GM21381 (cell line): ENCODE results near the gene PTPRM.

Experiments used
- ATAC-seq: cut with Tn5 transposase; IDR thresholded peaks from one replicate; pipeline ENCODE4 v1.9.1; 2021; ENCODE audit warnings: mild to moderate bottlenecking, moderate library complexity; ENCODE audit not compliant: unreplicated experiment

Gene PTPRM

DNA sequence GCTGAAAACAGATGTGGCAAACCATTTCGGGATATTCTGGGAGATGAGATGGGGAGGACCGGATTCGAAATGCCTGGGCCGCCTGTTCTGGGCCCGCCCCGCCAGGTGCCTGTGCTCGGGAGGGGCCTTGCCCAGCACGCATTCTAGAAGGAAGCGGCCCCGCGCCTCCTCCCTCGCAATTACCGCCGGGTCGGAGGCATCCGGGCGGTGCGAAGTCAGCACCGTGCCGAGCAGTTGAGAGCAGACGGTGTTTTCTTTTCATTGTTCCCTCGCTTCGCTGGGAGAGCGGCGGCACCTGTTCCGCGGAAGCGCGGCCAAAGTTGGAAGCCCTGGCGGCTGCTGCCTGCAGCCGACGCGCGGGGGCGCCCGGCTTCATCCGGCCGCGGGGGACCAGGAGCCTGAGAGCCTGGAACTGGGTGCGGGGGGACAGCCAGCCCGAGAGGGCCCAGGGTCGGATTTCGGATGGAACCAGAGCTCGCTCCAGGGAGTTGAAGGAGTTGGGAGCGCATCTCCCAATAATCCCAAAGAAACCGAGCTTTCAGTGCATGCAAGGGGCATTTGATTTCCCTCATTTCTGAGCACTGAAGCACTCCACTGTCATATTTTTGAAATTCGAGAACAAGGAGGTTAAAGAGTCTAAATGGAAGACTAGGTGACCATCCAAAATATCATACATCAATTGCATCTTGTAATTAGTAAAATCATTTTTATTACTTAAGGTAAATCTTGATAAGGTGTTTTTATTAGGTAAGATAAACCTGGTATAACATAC lies 800.3 kb downstream of the PTPRM start:
- ATAC-seq: no peak

DNA sequence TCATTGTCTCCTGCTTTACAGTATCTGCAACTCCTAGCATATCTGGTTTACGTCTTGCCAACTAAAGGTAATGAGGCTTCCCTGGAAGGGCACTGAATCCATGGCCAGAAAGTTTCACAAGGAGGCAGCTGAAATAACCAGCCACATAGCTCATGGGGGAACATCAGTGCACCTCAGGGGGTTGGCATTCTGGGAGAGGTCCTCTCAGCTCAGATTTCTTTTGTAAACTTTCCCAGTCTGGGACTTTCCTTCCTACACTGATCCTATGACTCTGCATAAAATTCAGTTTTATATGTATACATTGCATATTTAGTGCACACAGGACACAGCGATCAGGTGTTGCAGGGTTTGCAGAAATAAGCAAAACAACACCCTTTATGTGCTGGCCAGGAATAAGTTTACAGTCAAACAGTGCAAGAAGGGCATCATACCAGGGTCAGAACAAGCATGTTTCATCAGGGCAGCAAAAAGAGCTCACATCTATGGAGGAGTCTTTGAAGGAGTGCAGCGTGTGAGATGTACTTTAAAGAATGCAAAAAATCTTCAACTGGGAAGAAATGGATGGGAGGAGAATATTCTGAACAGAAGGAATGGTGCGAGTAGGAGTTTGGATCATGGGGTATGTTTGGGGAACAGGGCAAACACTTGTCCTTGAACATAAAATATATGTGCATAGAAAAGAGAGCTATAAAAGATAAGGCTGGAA lies 801.5 kb downstream of the PTPRM start:
- no peak for ATAC-seq

DNA sequence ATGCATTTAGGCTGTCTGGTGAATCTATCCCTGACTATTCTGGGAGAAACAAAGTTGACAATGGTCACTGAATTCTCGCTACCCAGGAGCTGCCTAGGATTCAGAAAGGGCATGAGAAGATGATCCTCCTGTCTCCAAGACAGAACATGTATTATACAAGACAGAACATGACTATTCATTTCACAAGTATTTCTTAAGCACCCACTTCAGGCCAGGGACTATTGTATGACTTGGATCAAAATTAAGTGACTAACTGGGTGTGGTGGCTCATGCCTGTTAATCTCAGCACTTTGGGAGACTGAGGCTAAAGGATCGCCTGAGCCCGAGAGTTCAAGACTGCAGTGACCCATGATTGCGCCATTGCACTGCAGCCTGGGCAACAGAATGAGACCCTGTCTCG lies 806.4 kb downstream of the PTPRM start:
- ATAC-seq: no peak

DNA sequence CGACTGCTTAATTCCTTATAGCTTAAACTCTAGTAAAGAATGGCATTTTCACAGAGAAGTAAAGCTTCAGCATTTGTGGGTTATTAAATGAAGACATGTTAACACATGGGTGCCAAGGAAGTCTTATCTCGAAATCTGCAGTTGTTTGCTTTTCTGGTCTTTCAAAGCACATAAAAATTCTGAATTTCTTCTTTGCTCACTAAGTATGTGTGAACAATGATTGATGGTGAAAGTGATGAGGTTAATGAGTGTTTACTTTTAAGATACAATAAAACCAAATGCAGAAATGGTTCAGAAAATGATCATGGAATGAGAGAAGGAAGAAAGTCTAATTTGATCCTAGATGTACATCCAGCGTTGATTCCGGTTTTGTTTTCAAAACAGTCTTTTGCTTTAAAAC lies 807.6 kb downstream of the PTPRM start:
- no peak for ATAC-seq

DNA sequence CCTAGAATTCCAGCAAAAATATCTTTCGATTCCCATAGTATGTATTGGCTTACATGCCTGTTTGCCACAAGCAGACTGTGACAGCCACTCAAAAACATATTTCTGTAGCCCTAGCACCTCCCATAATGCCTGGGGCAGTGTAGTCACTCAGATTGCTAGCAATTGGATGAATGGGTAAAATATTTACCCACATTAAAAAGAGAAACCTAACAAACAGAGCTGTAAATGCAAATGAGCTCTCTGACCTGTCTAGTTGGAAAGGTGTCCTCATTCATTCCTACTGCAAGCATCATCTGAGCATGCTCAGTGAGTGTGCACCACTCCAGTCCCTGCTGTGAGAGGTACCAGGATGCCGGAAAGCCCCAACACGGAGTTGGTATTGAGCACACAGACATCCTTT lies 808.1 kb downstream of the PTPRM start:
- no peak for ATAC-seq

DNA sequence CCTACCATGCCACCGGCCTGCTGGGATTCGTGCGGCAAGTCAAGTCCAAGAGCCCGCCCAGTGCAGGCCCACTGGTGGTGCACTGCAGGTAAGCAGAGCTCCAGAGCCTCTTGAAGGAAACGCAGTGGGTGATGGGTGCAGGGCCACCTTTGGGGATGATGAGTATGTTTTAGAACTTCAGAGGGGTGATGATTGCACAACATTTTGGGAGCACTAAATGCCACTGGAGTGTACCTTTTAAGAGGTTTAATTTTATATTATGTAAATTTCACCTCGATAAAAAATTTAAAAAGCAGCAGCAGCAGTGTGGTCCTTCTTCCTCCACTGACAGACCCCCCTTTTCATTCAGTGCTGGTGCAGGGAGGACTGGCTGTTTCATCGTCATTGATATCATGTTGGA lies 809.0 kb downstream of the PTPRM start:
- no peak for ATAC-seq

DNA sequence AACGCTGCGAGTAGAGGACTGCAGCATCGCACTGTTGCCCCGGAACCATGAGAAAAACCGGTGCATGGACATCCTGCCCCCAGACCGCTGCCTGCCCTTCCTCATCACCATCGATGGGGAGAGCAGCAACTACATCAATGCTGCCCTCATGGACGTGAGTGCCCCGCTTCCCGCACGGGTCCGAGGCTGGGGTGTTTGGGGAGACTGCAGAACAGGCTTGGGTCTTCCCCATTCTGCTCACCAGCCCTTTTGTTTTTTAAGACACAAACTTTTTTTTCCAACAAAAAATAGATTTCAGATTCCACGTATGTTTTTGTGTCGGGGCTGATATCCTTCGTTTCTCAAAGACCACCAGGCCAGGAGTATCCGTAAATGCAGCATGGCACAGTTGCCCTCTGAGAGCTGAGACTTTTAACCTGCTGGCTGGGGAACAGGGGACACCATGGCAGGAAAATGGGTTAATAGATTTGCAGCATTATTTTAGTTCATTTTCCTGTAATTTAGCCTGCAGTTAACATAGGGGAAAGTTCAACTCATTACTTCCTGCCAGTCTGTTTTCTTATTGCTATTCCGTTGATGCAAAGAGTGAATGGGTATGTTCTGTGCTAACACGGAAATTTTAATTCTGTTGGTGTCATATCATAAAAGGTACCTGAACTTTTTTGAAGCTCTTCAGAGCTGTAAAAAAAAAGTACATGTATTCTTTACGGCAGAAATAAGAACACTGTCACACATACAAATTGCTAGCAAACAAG lies 812.2 kb downstream of the PTPRM start:
- ATAC-seq: no peak

DNA sequence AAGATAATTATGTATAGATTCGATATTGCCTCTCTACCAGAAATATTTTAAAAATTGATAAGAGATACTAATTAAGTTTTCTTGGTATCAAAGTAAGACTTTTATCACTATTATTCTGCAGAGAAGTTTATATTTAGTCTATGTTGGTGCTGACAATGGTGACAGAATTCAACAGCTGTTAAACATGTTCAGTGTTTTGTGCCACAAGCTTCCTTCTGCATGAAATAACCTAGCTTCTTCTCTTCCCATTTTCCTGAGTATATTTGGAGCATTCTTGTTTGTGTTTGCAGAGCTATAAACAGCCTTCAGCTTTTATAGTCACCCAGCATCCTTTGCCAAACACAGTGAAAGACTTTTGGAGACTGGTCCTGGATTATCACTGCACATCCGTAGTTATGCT lies 812.9 kb downstream of the PTPRM start:
- no peak for ATAC-seq

DNA sequence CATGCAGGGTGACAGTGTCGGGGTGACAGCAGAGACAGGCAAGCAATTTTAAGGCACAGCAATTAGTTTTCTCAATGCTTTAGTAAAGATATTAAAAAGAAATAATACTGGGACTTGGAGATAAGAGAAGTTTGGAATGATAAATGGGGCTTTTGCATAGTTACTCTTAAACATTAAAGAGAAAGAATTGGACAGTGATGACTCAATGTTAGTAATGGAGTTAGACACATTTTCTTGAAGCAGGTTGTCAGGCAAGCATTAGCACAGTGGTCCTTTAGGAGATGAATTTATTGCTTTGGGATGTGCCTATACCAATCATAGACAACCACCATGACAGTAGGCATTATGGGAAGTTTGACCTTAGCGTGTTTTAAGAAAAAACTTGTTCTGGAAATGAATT lies 813.8 kb downstream of the PTPRM start:
- ATAC-seq: no peak

DNA sequence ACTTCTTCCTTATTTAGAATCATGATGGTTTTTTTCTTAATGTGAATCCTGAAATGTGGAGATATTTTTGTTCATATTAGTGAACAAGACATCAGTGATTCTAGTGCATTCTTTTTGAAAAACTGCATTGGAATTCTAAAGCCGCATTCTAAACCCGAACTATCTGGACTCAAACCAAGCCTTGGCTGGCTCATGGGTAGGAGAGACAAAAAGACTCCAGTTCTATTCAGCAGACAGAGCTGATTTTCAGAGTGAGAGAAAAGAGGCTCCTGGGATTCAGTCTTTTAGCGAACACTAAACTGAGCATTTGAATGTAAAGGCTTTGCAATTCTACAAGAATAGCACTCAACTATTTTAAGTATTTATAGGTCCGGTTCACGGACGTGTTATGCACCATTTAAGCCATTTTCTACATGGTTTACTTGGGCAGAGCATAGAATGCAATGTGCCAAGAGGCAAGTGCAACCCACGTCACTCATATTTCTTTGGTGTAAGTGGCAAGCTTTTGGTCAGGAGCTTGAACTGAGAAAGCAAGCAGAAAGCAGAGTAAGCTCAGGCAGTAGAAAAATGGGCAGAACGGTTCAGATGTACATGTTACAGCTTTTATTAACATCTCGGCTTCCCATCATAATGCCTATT lies 814.8 kb downstream of the PTPRM start:
- ATAC-seq: no peak

DNA sequence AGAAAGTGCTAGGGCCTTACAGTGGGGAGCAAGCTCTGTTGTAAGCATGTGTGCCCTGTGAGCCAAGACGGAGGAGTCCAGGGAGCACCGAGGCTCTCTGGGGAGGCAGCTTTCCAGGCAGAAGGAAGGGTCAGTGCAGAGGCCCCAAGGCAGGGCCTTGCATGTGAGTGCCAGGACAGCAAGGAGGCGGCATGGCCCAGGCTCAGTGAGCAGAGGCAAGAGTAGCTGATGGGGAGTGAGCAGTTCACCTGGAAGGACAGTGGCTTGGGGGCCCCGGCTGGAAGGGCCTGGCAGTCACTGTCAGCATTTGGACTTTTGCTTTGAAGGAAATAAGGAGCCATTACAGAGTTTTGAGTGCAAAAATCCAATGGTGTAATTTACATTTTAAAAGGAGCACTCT lies 818.3 kb downstream of the PTPRM start:
- ATAC-seq: no peak

DNA sequence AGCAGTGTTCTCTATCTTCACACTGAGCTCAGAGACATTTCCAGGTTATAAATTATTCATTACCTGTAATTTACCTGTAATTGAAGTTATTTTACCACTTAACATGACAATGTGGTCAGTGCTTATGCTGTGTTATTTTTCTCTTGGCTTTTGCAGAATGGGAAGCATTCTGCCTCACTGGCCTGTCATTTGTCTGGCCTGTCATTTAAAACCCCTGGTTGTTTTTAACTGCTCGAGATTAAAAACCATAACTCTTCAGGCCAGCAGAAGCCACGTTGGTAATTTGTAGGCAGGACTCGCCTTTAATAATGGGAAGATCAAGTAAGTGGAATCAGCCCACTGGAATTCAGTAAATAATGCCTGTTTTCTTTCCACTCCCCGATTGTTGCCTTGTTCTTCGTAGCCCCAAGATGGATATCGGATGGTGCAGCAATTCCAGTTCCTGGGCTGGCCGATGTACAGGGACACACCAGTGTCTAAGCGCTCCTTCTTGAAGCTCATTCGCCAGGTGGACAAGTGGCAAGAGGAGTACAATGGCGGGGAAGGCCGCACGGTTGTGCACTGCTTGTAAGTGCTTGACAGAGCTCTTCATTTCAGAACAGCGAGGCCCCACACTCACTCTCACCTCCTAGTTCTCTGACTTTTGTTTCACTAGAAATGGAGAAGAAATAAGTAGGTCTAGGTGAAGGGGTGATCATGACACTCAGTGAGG lies 819.7 kb downstream of the PTPRM start:
- ATAC-seq: no peak

DNA sequence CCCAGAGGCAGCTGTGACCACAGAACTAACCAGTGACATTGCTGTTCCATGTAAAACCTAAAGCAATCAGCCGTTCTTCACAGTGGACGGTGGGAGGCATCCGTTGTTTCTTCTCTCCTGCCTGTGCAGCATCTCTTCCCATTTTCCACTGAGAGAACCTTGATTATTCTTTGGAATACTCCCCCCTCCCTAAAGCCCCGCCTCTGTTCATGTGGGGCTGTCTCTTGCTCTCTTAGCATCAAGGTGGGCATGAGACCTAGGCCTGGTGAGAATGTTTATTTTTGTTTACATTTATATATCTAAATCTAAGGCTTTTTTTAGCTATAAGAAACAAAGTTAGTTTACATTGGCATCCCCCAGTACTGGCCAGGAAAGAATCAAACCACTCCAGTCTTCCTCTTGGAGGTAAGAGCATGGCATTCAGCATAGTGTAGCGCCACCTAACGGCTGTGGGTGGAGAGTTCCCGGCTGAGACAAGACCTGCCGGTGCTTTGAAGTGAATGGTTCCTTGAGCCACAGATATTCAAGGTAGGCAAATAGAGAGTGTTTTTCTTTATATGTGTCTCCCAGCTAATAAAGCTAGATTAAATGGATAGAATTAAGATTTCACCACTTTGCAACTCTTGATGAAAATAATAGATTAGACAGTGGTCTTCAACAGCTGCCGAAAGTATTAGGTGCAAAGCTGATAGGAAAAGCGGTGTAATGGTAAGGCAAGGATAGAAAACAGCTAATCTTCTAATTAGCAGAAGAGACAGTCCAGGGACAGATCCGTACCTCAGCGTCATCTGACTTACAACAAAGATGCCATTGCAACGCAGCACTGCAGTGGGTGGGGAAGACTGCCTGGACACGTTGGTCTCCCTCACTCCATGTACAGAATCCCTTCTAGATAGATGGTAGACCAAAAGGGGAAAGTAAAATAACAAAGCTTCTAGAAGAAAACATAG lies 822.5 kb downstream of the PTPRM start:
- peak; percentile 57 for ATAC-seq

DNA sequence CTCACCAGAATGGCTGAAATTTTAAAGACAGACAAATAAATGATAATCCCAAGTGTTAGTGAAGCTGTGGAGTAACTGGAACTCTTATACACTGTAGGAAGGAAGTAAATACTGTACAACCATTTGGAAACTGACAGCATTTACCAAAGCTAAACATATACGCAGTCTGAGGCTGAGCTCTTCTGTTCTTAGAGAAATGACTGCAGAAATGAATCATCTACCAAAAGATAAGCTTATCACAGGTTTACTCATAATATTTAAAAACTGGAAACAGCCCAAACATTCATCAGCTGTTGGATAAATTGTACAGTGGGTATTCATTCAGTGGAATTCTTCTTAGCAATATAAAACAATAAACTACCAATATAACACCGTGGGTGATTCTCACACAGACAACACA lies 824.0 kb downstream of the PTPRM start:
- ATAC-seq: no peak

DNA sequence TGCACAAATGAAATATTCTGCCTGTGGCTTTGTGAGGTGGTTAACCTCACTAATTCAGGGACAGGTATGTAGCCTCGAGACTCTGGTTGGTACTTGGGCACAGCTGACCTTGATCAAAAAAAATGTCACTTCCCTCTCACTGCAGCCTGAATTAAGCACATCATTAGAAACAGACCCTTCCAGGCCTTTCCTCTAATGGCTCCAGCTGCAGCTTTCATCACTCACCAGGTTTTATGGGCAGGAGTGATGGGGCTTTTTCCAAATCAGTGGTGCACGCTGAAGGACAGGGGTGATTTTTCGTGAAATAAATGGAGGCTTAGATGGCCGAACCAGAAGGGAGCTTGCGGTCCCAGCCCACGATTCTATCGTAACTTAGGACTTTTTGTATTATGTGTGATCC lies 829.1 kb downstream of the PTPRM start:
- no peak for ATAC-seq

DNA sequence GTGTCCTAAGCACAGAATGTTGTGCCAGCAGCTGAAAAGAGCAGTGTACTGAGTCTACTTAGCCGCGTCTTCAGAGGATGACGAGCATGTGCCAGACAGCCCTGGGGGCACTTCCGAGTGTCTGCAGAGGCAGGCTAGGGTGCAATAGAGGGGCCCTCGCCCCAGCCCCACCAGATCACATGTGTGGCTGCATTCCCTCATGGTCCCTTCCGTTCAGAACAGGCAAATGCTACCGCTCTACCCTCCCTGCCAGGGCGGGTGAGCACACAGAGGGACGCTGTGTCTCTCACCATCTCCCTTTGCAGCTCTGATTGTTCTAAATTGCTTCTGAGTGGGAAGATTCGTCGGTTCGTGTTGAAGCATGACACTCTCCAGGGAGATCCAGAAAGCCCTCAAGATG lies 829.9 kb downstream of the PTPRM start:
- ATAC-seq: no peak

DNA sequence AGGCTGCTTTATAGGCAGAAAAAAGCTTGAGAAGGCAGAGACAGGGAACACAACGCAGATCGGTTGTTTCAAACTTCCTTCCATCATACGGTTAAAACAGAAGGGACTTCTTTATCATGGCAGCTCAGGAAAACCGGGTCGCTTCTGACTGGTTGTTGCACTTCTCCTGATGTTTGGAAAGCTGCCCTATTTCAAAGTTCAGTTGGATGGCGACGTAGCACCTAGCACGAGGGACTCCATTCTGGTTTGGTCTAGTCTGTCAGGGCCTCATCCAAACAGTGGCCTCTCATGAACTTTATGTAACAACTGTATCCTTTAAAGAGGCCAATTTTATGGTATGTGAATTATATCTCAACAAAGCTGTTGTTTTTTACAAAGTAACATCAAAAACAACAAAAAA lies 832.0 kb downstream of the PTPRM start:
- no peak for ATAC-seq

DNA sequence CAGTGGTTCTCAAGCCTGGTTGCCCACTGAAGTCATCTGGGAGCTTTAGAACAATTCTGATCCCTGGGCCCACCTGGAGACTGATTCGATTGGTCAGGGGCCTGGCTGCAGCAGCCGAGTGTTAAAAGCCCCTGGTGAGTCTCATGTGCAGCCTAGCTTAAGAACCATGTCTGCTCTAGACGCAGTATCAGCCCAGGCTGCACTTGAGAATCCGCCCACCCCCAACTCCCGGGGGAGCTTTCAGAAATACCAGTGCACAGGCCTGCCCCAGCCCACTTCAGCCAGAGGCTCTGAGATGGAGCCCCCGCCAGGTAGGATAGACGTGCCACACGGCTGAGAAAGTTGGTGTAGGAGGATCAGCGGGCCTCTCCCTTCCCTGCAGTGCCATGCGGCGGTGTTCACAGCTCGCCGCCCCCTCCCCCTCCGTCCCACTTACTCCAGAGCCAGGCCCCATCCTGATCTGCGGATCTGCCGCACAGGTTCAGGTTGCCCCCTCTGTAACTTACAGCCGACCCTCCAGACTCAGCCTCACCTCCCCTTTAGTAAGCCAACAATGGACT lies 833.2 kb downstream of the PTPRM start:
- ATAC-seq: no peak

DNA sequence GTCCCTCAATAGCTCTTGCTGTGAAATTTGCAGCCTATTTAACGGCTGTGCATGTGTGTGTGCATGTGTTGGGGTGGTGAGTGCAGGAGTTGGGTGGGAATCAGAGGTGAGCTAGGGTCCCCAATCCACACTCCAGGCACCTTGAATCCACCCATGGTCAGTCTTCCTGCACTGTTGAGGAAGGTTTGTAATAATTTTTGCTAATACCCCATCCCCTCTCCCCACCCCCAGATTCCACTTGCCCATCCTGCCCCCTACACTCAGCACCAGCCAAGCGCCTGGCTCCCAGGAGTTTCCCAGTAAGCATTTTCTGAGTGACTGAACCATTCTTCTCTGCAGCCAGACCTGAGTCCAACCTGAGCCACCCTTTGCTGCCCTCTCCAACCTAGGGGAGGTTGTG lies 833.7 kb downstream of the PTPRM start:
- no peak for ATAC-seq
